ENCODE results near the gene THSD4.
"Not testable (repeated sequence)": the region's sequence is repeated elsewhere in the genome, so short reads cannot be mapped to it uniquely, and the experiment has no call there.

The THSD4 gene

DNA sequence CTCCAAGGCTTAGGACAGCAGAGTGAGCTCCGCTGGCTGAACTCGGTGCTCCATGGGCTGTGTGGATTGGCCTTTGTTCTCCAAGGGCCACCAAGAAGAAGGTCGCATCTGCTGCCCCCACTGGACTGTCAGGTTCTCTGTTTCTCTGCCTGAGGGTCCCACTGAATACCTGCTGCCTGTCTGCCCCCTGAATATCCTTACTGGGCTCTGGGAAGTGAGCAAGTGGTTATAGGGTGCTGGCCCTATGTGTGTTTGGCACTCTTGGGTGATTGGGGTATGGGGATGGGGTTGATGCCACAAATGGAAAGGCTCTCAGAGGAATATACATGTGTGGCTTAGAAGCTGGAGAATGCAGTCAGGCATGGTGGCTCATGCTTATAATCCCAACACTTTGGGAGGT, 82.3 kb downstream of the THSD4 start:
- no peak for DNase-seq

DNA sequence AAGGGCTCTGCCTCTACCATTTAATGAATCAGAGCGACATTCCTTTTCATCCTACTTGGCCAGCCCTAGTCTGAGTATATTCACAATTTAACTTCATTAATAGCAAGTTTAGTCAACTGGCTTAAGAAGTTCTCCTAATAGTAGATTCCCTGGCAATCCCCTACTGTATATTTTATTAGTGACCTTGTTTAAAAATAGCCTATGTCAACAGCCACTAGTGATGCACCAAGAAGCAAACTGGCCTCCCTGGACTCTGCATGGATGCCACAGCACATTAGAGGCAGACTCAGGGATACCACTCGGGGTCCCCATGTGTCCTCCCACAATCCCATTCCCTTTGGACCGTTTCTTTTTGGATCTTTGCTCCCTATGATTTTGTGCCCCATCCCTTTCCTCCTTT, 83.6 kb downstream of the THSD4 start:
- no peak for DNase-seq

DNA sequence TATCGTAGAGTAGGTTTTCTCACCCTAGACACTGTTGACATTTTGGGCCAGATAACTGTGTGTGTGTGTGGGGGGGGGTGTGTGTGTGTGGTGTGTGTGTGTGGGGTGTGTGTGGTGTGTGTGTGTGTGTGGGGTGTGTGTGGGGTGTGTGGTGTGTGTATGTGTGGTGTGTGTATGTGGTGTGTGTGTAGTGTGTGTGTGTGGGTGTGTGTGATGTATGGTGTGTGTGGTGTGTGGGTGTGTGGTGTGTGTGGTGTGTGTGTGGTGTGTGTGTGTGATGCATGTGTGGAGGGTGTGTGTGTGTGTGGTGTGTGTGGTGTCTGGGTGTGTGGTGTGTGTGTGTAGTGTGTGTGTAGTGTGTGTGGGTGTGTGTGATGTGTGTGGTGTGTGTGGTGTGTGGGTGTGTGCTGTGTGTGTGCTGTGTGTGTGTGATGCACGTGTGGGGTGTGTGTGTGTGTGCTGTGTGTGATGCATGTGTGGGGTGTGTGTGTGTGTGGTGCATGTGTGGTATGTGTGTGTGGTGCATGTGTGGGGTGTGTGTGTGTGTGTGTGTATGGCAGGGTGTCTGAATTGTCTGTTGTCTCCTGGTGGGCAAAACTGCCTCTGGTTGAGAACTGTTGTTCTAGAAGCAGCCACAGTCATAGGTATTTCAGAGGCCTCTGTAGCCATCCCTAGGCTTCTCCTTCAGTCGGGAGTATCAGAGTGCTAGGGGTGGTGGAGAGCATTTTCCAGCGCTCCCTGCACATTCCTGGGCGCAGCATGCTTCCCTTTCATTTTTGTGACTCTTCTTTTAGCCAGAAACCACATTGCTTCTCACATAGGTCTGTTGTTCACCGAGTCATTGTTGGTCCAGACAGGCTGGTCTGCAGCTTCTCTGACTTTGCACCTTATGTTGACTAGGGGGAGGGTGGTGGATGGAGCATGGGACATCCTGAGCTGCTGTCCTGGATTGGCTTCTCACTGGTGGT, 84.4 kb downstream of the THSD4 start:
- DNase-seq, result no peak

DNA sequence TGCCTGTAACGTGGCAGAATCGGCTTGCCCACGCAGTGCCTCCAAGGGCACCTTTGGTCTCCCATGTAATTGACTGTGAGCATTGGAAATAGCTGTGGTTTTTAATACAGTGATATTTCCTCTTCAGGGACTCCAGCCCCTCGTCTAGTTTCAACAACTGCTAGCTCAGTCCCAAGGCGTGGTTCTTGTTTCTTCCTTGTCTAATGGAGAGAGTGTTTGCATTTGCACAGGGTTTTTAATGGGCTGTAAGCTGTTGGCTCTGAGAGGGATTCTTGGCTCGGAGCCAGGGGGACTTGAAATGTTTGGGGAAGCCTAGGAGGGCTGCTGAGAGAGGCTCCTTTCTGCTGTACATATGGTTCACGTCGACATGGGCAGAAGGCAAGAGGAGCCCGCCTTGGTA, 86.2 kb downstream of the THSD4 start:
- peak; percentile 13 for DNase-seq

DNA sequence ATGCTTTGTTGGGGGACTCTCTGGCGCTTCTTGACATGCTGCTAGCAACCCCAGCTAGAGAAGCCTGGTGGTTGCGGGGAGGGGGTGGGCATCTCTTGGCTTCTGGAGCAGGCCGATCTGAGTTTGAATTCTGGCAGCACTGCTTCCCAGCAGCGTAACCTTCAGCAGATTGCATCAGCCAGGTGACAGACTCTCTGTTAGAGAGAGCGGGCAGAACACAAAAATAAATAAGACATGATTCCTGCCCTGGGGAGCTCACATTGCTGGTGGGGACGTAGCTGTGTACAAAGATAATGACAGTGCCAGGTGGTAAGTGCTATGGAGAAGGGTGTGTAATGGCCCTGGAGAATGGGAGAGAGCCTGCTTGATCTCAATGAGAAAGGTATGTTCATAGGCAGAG, 87.4 kb downstream of the THSD4 start:
- DNase-seq, result no peak

DNA sequence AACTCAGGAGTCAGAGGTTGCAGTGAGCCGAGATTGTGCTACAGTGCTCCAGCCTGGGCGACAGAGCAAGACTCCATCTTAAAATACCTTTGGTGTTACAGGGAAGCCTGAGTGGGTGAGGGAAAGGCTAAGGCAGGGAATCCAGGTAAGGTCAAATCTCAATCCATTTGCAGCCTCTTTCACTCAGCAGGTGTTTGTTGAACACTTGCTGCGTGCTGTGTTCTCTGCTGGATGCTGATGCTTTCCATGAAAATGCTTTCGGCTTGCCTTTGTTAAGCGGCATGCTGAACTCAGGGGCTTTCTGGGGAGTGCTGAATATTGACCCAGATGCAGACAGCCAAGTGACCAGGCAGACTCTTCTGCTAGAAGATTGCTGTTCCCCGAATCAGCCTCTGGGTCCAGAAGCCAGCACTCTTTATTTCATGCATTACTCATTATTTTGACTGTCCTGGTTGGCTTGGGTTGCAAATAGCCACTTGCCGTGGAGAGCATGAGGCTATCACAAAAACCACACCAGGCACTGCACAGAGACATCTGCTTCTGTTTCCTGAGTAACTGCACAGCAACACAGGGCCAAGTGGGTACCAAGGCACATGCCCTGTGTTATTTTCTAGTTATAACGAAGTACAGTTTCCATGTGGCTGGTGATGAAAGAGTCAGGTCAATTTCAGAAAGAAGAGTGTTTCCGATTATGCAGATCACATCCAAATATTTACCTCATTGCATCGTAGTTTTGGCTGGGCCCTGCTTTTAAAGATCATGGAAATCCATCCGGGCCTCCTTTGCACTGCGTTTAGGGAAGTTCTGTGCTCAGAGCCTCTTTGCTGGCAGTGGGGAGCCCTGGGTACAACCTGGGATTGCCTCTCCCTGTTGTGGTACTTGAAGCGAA, 88.6 kb downstream of the THSD4 start:
- DNase-seq, result no peak

DNA sequence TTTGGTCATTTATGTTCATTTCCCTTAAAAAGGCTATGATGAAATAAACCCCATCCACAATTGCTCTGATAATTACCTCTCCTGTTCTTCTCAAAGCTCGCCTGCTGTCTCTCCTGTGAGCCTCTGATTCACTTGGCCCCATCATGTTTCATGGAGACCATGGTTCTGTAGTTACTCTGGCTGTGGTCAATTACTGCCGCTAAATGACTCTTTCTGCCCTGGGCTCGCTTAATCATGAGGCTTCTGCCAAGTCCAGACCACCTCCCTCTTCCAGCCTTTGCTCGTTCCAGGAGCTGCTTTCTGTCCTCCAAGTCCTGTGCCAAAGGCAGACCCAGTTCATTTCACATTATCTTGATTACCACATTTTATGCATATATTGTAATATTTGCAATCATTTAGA, 91.9 kb downstream of the THSD4 start:
- no peak for DNase-seq

DNA sequence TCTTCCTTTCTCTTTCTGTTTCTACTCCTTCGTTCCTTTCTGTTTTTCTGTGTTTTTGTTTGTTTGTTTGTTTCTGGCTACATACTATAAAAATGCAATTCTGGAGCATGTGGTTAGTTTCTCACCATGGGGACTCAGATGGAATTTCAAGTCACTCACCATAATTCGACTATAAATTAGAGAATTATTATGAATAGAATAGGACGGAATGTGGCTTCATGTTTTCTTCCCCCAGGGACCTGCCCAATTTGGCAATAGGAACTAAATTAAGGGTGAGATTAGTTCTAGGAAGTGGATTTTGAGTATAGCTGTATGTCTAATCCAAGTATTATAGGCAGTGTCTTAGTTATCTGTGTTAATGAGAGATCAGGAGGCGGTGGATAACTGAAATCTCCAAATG, 96.9 kb downstream of the THSD4 start:
- no peak for DNase-seq

DNA sequence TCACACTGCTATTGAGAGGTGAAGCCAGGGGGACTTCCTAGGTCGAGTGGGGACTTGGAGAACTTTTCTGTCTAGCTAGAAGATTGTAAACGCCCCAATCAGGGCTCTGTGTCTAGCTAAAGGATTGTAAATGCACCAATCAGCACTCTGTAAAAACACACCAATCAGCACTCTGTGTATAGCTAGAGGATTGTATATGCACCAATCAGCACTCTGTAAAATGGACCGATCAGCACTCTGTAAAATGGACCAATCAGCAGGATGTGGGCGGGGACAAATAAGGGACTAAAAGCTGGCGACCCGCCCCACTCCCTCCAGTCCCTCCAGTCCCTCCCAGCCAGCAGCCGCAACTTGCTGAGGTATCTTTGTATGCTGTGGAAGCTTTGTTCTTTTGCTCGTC, 98.7 kb downstream of the THSD4 start:
- not testable (repeated sequence) for DNase-seq

DNA sequence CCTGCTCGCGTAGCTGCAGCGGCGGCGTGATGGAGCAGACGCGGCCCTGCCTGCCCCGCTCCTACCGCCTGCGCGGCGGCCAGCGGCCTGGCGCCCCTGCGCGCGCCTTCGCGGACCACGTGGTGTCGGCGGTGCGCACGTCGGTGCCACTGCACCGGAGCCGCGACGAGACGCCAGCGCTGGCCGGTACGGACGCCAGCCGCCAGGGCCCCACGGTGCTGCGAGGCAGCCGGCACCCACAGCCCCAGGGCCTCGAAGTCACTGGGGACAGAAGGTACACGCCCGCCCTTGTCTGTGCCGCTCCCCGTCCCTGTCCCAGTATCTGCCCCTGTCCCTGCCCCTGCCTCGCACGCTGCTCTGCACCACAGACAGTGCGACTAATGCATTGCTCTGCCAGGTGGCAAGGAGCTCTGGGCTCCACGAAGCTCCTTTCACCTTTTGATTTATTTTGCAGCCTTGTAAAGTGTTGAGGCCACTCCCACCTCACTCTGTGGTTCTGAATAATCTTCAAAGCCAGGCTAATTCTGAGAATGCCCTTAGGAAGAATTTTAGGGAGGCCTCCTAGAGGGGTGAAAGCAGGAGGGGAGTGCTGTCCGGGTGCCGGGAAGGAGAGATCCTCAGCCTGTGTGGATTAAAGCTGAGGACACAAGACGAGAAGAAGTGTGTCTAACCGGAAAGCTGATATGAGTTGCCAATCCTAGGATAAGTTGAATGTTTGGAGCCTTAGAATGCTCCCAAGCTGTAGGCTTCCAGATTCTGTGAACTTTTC, 100.0 kb downstream of the THSD4 start:
- DNase-seq, result no peak

DNA sequence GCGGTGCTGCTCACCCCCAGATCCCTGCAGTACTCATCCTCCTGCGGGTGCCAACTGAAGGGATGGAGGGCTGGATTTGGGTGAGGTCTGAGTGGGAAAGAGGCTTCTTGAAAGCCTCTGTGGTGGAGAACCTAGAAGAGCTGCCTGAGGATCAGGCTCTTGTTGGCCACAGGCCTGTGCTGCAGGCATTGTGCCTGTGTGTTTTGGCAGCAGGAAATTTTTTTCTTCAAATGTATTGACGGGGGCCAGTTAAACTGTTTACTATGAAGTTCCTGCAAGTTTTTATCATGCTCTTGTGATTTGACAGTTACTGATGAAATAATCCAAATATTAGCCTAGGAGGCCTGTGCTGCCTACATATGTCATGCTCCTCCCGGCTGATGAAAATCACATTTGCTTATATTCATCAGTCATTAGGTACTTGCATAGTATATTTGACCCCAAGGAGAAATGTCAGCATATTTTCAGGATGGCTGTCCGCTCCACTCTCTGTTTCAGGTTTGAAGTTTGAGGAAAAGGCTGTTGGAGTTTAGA, 103.1 kb downstream of the THSD4 start:
- no peak for DNase-seq

DNA sequence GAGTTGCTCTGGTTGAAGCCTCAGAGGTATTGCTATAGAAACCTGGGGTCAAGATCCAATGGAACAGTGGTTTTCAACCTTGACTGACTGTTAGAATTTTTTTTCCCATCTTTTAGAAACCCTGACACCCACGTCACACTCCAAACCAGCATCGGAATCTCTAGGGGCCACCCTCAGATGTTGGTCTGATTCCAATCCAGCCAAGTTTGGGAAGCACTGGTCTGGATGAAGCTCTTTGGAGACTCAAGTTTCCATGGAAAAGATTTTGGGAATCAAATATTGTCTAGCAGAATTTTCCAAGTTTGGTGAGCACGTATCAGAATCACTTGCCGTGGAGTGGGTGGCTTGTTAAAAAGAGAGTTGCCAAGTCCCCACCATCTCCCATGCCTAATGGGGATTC, 103.8 kb downstream of the THSD4 start:
- no peak for DNase-seq

DNA sequence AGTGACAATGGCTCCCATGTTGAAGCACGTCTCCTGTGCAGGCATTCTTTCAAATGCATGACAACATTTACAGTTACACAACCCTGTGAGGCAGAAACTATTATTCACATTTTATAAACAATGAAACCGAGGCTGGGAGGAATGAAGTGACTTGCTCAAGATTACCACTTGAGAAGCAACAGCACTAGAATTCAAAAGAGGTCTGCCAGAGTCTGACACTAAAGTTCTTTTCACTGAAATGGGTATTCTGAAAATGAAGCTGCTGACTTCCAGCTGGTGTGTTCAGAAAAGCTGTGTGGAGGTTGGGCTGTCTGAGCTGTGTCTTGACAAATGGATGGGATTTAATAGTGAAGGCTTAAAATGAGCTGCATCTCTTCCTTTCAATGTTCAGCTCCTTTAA, 104.4 kb downstream of the THSD4 start:
- DNase-seq, result no peak

DNA sequence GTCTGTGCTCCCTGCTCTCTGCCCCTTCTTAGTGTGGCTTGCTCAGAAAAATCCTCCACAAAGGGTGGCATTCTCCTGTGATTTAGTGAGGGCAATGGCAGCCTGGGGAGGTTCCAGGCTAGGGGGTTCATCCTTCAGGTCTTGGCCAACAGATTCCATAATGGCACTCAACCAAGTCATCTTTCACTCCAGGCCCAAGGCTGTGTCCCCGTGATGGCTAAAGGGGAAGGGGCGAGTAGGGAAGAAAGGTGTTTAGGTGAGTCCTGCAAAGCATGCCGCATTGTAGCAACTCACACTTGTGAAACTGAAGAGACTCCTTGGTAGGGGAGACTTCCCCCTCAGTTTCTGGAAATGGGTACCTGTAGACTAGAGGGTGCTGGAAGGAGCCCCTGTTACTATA, 105.6 kb downstream of the THSD4 start:
- DNase-seq, result no peak

DNA sequence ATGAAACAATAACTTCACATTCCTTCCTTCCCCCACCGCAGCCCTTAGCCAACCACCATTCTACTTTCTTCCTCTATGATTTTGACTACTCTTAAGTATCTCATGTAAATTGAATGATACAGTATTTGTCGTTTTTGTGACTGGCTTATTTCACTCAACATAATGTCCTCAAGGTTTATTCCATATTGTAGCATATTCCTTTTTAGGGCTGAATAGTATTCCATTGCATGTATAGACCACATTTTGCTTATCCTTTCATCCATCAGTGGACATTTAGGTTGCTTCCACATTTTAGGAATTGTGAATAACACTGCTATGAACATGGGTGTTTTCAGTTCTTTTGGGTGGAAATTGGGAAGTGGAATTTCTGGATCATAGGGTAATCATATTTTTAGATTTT, 106.1 kb downstream of the THSD4 start:
- no peak for DNase-seq

DNA sequence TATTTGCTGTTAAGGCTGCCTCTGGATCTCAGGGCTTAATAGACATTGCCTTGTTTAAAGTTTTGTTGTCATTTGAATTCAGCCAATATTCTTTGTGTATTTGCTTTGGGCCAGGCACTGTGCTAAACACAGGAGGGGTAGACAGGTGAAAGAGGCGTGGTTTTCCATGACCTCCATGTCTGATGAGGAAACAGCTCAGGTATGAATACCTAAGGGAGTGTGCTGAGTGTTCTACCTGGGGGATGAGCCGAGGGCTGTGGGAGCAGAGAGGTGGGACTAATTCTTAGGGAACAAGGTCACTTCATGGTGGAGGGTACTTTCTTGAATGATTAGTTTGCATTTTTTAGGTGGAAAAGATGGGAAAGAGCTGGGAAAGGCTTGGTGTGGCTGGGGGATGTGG, 108.2 kb downstream of the THSD4 start:
- DNase-seq, result no peak

DNA sequence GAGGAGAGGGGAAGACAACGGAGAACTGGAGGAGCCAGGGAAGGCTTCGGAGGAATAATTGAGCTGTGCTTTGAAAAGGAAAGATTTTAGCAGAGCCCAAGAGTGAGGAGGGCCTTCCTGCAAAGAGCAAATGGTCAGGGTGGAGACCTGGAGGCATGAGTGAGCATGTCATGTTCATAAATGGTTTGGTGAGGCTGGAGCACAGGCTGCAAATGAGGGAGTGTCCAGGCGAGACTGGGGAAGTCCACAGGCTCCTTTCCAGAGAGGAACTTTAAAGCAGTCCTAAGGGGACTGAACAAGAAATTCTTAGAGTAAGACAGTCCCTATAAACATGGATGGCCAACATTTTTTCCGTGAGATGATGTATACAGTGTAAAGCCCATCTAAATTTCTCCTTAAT, 108.8 kb downstream of the THSD4 start:
- DNase-seq, result no peak

DNA sequence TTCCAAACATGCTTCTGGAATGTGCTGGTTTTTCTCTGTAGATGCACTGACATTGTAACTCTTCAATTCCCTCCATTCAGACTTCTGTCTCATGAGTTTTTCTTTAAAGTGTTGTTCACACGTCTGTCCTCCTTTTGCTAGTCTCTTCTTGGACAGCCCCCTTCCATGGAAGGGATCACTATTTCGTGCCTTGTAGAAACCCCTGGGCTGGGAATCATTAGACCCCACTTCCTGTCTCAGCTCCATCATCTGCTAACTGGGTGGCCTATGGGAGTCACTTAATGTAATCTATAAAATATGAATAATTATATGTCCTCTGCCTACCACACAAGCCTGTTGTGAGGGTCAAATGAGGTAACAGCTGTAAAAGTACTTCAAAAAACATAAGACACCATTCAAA, 110.6 kb downstream of the THSD4 start:
- DNase-seq, result no peak

DNA sequence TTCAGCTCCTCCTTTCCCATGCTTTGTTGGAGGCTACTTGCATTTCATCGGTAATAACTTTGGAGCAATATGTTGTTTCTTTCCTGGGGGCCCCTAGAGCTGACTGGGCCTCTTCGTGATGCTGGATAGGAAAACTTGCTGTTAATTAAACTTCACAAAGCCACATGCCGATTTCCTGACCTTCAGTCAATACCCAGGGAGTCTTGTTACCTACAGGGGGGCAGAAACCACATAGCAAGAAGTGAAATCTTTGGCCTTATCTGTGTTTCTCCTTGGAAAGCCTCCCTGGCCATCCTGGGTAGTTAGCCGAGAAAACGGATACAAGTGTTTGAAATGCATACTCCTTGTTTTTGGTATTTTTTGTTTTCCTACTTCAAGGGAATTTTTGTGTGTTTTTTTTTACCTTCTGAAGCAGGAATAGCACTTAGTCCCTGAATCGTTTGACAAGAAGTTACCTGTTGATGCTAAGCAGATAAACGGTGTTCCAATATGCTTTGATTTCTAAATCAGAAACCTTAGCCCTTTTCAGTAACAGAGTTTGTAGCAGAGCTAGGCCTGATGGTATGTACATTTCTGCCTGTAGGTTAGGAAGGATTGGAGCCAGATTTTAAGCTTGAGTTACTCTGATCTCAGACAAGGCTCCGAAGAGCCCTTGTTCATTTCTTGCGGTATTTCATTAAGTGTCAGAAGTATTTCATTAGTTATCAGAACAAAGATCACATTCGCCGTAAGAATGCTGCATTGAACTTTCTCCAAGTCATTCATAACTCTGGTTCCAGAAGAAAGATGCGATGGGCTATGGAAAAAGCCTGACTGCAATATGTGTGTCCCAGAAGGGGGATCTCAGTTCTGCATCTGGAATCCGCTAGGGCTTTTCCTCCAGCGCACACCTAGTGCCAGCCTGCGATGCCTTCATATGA, 111.5 kb downstream of the THSD4 start:
- no peak for DNase-seq

DNA sequence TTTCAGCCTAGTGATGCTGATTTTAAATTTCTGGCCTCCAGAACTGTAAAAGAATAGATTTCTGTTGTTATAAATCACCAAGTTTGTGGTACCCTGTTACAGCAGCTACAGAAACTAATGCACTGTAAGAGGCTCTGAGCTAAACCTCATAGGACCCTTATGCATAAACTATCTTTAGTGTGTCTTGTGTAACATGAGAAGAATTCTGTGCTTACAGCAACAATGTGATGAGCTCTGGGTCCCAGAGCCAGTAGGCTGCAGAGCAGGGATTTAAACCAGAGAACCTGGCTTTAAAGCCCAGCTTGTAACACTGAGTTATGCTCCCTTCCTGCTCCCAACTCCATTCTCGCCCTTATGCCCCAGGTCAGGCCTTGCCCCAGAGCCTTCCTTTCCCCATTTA, 113.1 kb downstream of the THSD4 start:
- no peak for DNase-seq

DNA sequence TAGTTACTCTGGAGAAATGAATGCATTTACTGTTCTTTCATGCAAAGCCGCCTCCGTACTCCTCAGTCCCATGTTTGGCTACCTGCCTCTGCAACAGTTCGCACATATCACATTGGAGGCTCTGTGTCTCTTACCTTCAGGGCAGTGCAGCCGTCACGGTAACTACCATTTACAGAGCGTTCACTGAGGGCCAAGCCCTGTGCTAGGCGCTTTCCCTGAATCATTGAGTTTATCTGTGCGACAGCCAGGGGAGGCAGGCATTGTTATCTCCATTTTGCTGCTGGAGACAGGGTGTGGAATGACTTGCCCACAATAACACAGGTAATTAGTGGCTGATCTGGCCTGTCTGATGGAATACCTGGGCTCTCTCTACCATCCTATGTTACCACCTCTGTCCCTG, 115.0 kb downstream of the THSD4 start:
- peak; percentile 59 for DNase-seq

DNA sequence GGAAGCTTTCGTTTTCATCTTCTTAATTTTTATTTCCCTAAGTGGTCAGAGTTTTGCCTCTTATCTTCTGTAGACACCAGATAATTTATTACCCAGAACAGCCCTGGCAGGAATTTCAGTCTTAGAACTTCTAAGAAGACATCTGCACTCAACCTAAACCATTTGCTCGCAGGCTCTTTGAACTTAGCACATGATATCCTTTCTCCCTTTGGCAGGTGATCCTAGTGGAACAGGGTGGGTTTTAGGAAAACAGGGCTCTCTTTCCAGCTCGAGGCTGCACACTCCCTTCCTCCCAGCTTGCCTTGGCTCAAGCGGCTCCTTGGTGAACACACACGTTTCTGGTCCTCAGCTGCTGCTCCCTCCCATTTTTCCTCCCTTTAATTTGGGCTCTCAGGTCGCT, 116.5 kb downstream of the THSD4 start:
- no peak for DNase-seq
